Testis (tissue), 2 donors: Measurements from ENCODE around the gene HPS5.

ENCODE experiments used
- POLR2A ChIP-seq: fragments of 450-650 bp; IDR thresholded peaks from one replicate; pipeline ENCODE4 v1.6.1; 2017; ENCODE audit warnings: antibody characterized with exemption, mild to moderate bottlenecking, moderate library complexity
- TF ChIP-seq, protein P1 (sequence below), 3 experiments: fragments of 450-650 bp in 2 of 3; fragments of 200-600 bp in 1 of 3; sonication (generic) in 1 of 3; IDR thresholded peaks; one replicate each; pipeline ENCODE4 v1.5.1; 2016 to 2019; ENCODE audit warnings: antibody characterized with exemption in 3 of 3, mild to moderate bottlenecking in 2 of 3, moderate library complexity in 1 of 3

- TF ChIP-seq, protein P1, sequence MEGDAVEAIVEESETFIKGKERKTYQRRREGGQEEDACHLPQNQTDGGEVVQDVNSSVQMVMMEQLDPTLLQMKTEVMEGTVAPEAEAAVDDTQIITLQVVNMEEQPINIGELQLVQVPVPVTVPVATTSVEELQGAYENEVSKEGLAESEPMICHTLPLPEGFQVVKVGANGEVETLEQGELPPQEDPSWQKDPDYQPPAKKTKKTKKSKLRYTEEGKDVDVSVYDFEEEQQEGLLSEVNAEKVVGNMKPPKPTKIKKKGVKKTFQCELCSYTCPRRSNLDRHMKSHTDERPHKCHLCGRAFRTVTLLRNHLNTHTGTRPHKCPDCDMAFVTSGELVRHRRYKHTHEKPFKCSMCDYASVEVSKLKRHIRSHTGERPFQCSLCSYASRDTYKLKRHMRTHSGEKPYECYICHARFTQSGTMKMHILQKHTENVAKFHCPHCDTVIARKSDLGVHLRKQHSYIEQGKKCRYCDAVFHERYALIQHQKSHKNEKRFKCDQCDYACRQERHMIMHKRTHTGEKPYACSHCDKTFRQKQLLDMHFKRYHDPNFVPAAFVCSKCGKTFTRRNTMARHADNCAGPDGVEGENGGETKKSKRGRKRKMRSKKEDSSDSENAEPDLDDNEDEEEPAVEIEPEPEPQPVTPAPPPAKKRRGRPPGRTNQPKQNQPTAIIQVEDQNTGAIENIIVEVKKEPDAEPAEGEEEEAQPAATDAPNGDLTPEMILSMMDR (IDR thresholded peaks at IDR 0.05) = no peak
- TF ChIP-seq POLR2A = no peak
Measured at GRCh38 chr11:18233912-18234311, 88.0 kb downstream of the HPS5 start.
